OCI-LY7 (cell line): ENCODE results near the gene CDK5R2.

ENCODE experiments used
- EZH2phosphoT487 ChIP-seq: fragments of 200-600 bp; sonication (generic); IDR thresholded peaks from 2 replicates; pipeline ENCODE4 v1.6.1; 2018; ENCODE audit warnings: low read depth, borderline replicate concordance, mild to moderate bottlenecking, mixed run types, antibody characterized with exemption, low read length, moderate library complexity, mixed read lengths
- TF ChIP-seq, protein P1 (sequence below): fragments of 200-600 bp; sonication (generic); conservative IDR thresholded peaks from 2 replicates; pipeline ENCODE4 v1.5.1; 2014; ENCODE audit warnings: mild to moderate bottlenecking, antibody characterized with exemption, low read length, moderate library complexity, mixed read lengths

DNA sequence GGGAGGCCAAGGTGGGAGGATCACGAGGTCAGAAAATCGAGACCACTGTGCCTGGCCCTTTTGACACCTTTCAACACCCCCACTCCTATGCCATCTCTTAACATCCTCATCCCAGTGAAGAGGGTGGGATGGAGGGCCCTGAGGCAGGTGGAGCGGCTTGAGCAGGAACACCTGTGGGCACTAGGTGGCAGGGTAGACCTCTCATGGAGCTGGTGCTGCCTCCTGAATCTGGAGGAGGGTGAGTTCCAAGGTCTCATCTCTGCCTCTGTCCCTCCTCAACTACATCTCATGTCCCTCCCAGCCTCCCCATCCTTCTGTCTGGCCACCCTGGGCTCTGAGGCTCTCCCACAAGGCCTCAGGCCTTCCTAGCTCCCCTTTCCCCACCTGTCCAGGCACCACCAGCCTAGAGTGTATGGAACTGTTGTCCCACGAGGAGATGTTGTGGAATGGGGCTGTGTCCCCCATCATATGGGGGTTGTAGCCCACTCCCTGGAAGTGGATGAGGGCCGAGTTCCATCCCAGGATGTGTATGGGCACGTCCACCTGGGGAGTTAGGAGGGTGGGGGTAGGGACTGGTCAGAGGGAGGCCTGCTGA, 50.8 kb downstream of the CDK5R2 start:
- TF ChIP-seq, protein P1, sequence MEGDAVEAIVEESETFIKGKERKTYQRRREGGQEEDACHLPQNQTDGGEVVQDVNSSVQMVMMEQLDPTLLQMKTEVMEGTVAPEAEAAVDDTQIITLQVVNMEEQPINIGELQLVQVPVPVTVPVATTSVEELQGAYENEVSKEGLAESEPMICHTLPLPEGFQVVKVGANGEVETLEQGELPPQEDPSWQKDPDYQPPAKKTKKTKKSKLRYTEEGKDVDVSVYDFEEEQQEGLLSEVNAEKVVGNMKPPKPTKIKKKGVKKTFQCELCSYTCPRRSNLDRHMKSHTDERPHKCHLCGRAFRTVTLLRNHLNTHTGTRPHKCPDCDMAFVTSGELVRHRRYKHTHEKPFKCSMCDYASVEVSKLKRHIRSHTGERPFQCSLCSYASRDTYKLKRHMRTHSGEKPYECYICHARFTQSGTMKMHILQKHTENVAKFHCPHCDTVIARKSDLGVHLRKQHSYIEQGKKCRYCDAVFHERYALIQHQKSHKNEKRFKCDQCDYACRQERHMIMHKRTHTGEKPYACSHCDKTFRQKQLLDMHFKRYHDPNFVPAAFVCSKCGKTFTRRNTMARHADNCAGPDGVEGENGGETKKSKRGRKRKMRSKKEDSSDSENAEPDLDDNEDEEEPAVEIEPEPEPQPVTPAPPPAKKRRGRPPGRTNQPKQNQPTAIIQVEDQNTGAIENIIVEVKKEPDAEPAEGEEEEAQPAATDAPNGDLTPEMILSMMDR = peak; percentile 73
- TF ChIP-seq EZH2phosphoT487 = no peak
